ENCODE results near the gene GOLIM4. TPM values are rescaled to one million over a fixed set of nuclear protein-coding genes. Genes with fewer than 3 reads are reported as not detected.

GOLIM4 gene
- total and polyA plus RNA-seq, 2 of the 13 experiments (the other 11 are each of a cell fraction or from before 2014, with no cell fraction given): 10.9 to 47.7 TPM

DNA sequence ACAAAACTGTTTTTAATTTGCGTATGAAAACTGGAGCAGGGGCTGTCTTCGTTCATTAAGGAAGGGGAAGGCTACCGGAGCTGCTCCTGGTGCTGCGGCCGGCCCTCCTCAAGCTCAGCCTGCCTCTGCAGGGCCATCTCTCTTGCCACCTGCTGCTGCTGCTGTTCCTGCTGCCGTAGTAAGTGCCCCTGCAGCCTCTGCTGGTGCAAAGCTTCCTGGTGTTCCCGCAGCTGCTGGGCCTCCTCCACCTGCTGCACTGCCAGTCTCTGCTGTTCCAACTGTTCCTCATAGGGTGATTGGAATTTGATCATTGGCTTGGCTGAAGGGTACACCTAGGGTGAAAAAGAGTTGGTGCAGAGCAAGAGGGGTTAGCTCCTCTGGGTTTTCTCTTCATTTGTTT lies 66.0 kb downstream of the GOLIM4 start:
- ATAC-seq: no peak

More for the DNA sequence above, 66.0 kb downstream of the GOLIM4 start:
- peaks cover 9 to 62% of the 10 kb centered on the region in 2 experiments for H3K36me3 ChIP-seq (replicated peaks in 1 of 2; ENCODE audit: control insufficient read depth in 1 of 2, insufficient read depth in 2 of 2, low read length in 2 of 2)
- H3K9me3 ChIP-seq (ENCODE audit: low read length): no peaks in the 10 kb centered on the region
- H3K4me3 ChIP-seq (replicated peaks in 1 of 3; ENCODE audit: insufficient read depth in 1 of 3, low read depth in 2 of 3, low read length in 3 of 3): no peak overlapping the region
- 96% methylated on average over 7 of the region's 7 CpGs for WGBS (ENCODE audit: low lambda C conversion rate)
- H2AFZ ChIP-seq (ENCODE audit: low read length): no peak overlapping the region
- no peak for FAIRE-seq
- in situ Hi-C loops (cut with HindIII; ENCODE audit: extremely low pct_ligation_motif_present, low pct_unique_long_range_greater_than_20kb): no loop called here
- H3K79me2 ChIP-seq (ENCODE audit: insufficient read depth, low read length): no peaks in the 10 kb centered on the region
- H3K9ac ChIP-seq (ENCODE audit: insufficient read depth, low read depth, low read length): no peak overlapping the region
- intact Hi-C loops (cut with micrococcal nuclease; ENCODE audit: unreplicated experiment): no loop called here
- TF ChIP-seq ZMYM3 (CRISPR knock-in tag; IDR thresholded peaks at IDR 0.05) (no peak), ZZZ3 (CRISPR knock-in tag; IDR thresholded peaks at IDR 0.05; ENCODE audit: borderline replicate concordance) (no peak), ATRX (CRISPR knock-in tag; IDR thresholded peaks at IDR 0.05; ENCODE audit: borderline replicate concordance) (no peak), CCDC6 (CRISPR knock-in tag; IDR thresholded peaks at IDR 0.05) (no peak), SOX13 (IDR thresholded peaks at IDR 0.05) (no peak), SOX13 (CRISPR knock-in tag; conservative IDR thresholded peaks at IDR 0.05 in 1 of 2, IDR thresholded peaks at IDR 0.05 in 1 of 2) (no peak), FOXK1 (CRISPR knock-in tag; IDR thresholded peaks at IDR 0.05; ENCODE audit: borderline replicate concordance, low read depth) (no peak), ZNF264 (CRISPR knock-in tag; IDR thresholded peaks at IDR 0.05) (no peak), ZNF549 (CRISPR knock-in tag; IDR thresholded peaks at IDR 0.05) (no peak), ZNF607 (CRISPR knock-in tag; IDR thresholded peaks at IDR 0.05; ENCODE audit: borderline replicate concordance) (no peak), ZNF761 (CRISPR knock-in tag; conservative IDR thresholded peaks at IDR 0.05) (no peak), POLR2AphosphoS5 (IDR thresholded peaks at IDR 0.05; ENCODE audit: low read depth, low read length) (no peak), ZSCAN25 (CRISPR knock-in tag; IDR thresholded peaks at IDR 0.05) (no peak), ZNF510 (CRISPR knock-in tag; IDR thresholded peaks at IDR 0.05; ENCODE audit: low read depth) (no peak), ZNF543 (CRISPR knock-in tag; IDR thresholded peaks at IDR 0.05) (no peak), ZFY (CRISPR knock-in tag; IDR thresholded peaks at IDR 0.05) (no peak), CBX1 (IDR thresholded peaks at IDR 0.05; ENCODE audit: low read depth) (no peak), SCMH1 (CRISPR knock-in tag; IDR thresholded peaks at IDR 0.05; ENCODE audit: borderline replicate concordance) (no peak)
- TF ChIP-seq, protein P1, sequence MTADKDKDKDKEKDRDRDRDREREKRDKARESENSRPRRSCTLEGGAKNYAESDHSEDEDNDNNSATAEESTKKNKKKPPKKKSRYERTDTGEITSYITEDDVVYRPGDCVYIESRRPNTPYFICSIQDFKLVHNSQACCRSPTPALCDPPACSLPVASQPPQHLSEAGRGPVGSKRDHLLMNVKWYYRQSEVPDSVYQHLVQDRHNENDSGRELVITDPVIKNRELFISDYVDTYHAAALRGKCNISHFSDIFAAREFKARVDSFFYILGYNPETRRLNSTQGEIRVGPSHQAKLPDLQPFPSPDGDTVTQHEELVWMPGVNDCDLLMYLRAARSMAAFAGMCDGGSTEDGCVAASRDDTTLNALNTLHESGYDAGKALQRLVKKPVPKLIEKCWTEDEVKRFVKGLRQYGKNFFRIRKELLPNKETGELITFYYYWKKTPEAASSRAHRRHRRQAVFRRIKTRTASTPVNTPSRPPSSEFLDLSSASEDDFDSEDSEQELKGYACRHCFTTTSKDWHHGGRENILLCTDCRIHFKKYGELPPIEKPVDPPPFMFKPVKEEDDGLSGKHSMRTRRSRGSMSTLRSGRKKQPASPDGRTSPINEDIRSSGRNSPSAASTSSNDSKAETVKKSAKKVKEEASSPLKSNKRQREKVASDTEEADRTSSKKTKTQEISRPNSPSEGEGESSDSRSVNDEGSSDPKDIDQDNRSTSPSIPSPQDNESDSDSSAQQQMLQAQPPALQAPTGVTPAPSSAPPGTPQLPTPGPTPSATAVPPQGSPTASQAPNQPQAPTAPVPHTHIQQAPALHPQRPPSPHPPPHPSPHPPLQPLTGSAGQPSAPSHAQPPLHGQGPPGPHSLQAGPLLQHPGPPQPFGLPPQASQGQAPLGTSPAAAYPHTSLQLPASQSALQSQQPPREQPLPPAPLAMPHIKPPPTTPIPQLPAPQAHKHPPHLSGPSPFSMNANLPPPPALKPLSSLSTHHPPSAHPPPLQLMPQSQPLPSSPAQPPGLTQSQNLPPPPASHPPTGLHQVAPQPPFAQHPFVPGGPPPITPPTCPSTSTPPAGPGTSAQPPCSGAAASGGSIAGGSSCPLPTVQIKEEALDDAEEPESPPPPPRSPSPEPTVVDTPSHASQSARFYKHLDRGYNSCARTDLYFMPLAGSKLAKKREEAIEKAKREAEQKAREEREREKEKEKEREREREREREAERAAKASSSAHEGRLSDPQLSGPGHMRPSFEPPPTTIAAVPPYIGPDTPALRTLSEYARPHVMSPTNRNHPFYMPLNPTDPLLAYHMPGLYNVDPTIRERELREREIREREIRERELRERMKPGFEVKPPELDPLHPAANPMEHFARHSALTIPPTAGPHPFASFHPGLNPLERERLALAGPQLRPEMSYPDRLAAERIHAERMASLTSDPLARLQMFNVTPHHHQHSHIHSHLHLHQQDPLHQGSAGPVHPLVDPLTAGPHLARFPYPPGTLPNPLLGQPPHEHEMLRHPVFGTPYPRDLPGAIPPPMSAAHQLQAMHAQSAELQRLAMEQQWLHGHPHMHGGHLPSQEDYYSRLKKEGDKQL (CRISPR knock-in tag; IDR thresholded peaks at IDR 0.05; ENCODE audit: low read depth): no peak
- TF ChIP-seq, protein P2, sequence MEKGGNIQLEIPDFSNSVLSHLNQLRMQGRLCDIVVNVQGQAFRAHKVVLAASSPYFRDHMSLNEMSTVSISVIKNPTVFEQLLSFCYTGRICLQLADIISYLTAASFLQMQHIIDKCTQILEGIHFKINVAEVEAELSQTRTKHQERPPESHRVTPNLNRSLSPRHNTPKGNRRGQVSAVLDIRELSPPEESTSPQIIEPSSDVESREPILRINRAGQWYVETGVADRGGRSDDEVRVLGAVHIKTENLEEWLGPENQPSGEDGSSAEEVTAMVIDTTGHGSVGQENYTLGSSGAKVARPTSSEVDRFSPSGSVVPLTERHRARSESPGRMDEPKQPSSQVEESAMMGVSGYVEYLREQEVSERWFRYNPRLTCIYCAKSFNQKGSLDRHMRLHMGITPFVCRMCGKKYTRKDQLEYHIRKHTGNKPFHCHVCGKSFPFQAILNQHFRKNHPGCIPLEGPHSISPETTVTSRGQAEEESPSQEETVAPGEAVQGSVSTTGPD (CRISPR knock-in tag; IDR thresholded peaks at IDR 0.05): no peak
- H4K20me1 ChIP-seq (ENCODE audit: insufficient read depth, low read length): no peaks in the 10 kb centered on the region
- DNase-seq (ENCODE audit: low spot score): no peak
- ChIA-PET POLR2A (no interaction called here), CTCF (ENCODE audit: low intra/inter-chr PET ratio, low total read pairs) (no interaction called here)
- no peak overlapping the region for H3K27ac ChIP-seq (ENCODE audit: extremely low read length, insufficient read depth, low read length)
- H3K4me2 ChIP-seq (ENCODE audit: low read depth, low read length): no peak overlapping the region
- no peaks in the 10 kb centered on the region for H3K27me3 ChIP-seq (ENCODE audit: control insufficient read depth in 1 of 2, insufficient read depth in 2 of 2, low read length in 2 of 2)
- no TSS peak for BruUV-seq (replicated peaks)
- no peaks in the 10 kb centered on the region for H3K4me1 ChIP-seq (ENCODE audit: insufficient read depth, low read length)

Measured in HepG2 (cell line).